ENCODE data around the gene HSPB6.

HSPB6 gene

GRCh38 chr19:35723671-35724070 lies 33.2 kb downstream of the HSPB6 start:
- DNase-seq (ENCODE audit: low spot score): no peak
- TF ChIP-seq CTCF (IDR thresholded peaks at IDR 0.05; ENCODE audit: extremely low read depth, insufficient read depth, missing control alignments): no peak
- in situ Hi-C loops (cut with MboI; ENCODE audit: low pct_unique_long_range_greater_than_20kb, low sequenced_read_pairs, unreplicated experiment): no loop called here

- no peak for TF ChIP-seq CTCF (IDR thresholded peaks at IDR 0.05; ENCODE audit: extremely low read depth, insufficient read depth, missing control alignments)
- no peak for DNase-seq (ENCODE audit: low spot score)
- in situ Hi-C loops (cut with MboI; ENCODE audit: low pct_unique_long_range_greater_than_20kb, low sequenced_read_pairs, unreplicated experiment): no loop called here
Observed at GRCh38 chr19:35722897-35723296, 33.9 kb downstream of the HSPB6 start.

- TF ChIP-seq CTCF (IDR thresholded peaks at IDR 0.05; ENCODE audit: extremely low read depth, insufficient read depth, missing control alignments): no peak
- in situ Hi-C loops (cut with MboI; ENCODE audit: low pct_unique_long_range_greater_than_20kb, low sequenced_read_pairs, unreplicated experiment): no loop called here
- no peak for DNase-seq (ENCODE audit: low spot score)
Observed at GRCh38 chr19:35722461-35722860, 34.4 kb downstream of the HSPB6 start.

DNA sequence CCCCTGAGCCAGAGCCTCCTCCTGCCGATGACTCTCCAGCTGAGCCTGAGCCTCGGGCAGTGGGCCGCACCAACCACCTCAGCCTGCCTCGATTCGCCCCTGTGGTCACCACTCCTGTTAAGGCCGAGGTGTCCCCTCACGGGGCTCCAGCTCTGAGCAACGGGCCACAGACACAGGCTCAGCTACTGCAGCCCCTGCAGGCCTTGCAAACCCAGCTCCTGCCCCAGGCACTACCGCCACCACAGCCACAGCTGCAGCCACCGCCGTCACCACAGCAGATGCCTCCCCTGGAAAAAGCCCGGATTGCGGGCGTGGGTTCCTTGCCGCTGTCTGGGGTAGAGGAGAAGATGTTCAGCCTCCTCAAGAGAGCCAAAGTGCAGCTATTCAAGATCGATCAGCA lies 35.5 kb downstream of the HSPB6 start:
- TF ChIP-seq CTCF (IDR thresholded peaks at IDR 0.05; ENCODE audit: extremely low read depth, insufficient read depth, missing control alignments): no peak
- no peak for DNase-seq (ENCODE audit: low spot score)
- in situ Hi-C loops (cut with MboI; ENCODE audit: low pct_unique_long_range_greater_than_20kb, low sequenced_read_pairs, unreplicated experiment): no loop called here

DNA sequence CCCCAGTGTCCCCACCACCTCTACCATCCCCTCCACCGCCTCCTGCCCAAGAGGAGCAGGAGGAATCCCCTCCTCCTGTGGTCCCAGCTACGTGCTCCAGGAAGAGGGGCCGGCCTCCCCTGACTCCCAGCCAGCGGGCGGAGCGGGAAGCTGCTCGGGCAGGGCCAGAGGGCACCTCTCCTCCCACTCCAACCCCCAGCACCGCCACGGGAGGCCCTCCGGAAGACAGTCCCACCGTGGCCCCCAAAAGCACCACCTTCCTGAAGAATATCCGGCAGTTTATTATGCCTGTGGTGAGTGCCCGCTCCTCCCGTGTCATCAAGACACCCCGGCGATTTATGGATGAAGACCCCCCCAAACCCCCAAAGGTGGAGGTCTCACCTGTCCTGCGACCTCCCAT lies 36.2 kb downstream of the HSPB6 start:
- in situ Hi-C loops (cut with MboI; ENCODE audit: low pct_unique_long_range_greater_than_20kb, low sequenced_read_pairs, unreplicated experiment): no loop called here
- TF ChIP-seq CTCF (IDR thresholded peaks at IDR 0.05; ENCODE audit: extremely low read depth, insufficient read depth, missing control alignments): no peak
- DNase-seq (ENCODE audit: low spot score): no peak

DNA sequence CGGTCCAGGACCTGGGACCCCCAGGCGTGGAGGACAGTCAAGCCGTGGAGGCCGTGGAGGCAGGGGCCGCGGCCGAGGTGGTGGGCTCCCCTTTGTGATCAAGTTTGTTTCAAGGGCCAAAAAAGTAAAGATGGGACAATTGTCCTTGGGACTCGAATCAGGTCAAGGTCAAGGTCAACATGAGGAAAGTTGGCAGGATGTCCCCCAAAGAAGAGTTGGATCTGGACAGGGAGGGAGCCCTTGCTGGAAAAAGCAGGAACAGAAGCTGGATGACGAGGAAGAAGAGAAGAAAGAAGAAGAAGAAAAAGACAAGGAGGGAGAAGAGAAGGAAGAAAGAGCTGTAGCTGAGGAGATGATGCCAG lies 36.7 kb downstream of the HSPB6 start:
- no peak for DNase-seq (ENCODE audit: low spot score)
- in situ Hi-C loops (cut with MboI; ENCODE audit: low pct_unique_long_range_greater_than_20kb, low sequenced_read_pairs, unreplicated experiment): no loop called here
- TF ChIP-seq CTCF (IDR thresholded peaks at IDR 0.05; ENCODE audit: extremely low read depth, insufficient read depth, missing control alignments): no peak
